Fibroblast of lung (primary cell): ENCODE data around the gene MYNN. TPM values are rescaled to one million over a fixed set of nuclear protein-coding genes. Genes with fewer than 3 reads are reported as not detected.

ENCODE experiments used
- DNase-seq, 2 donors: peaks; one replicate each; pipeline versions ENCODE4 v3.0.0 to v3.0.0-alpha.2; 2010; ENCODE audit warnings: low read depth in 2 of 2
- H2AFZ ChIP-seq: 2 replicates; pipeline ENCODE4 v1.5.1; 2012; ENCODE audit warnings: low read length, control low read depth, inconsistent platforms
- H3K27ac ChIP-seq: 2 replicates; pipeline ENCODE4 v1.5.1; 2011; ENCODE audit warnings: low read length, control low read depth; ENCODE audit not compliant: insufficient read depth
- H3K27me3 ChIP-seq: 2 replicates; pipeline ENCODE4 v1.5.1; 2011; ENCODE audit warnings: mild to moderate bottlenecking, low read length; ENCODE audit not compliant: control insufficient read depth, insufficient read depth
- H3K36me3 ChIP-seq: 2 replicates; pipeline ENCODE4 v1.5.1; 2011; ENCODE audit warnings: low read length; ENCODE audit not compliant: control insufficient read depth, insufficient read depth
- H3K4me1 ChIP-seq: 2 replicates; pipeline ENCODE4 v1.5.1; 2011; ENCODE audit warnings: low read length; ENCODE audit not compliant: control insufficient read depth, insufficient read depth; ENCODE audit errors: extremely low read depth
- H3K4me2 ChIP-seq: 2 replicates; pipeline ENCODE4 v1.5.1; 2011; ENCODE audit warnings: low read length, control low read depth; ENCODE audit not compliant: insufficient read depth; ENCODE audit errors: extremely low read depth
- H3K4me3 ChIP-seq, 4 experiments: fragments of 200-600 bp in 1 of 4; sonication (generic) in 1 of 4; replicated peaks in 1 of 4; 2 replicates each; pipeline ENCODE4 v1.5.1; 2011 to 2016; ENCODE audit warnings: low read length in 4 of 4, low read depth in 3 of 4, mild to moderate bottlenecking in 3 of 4, control low read depth in 2 of 4, inconsistent platforms in 1 of 4, mixed read lengths in 1 of 4; ENCODE audit not compliant: insufficient read depth in 1 of 4; ENCODE audit errors: control extremely low read depth in 1 of 4
- H3K79me2 ChIP-seq: 2 replicates; pipeline ENCODE4 v1.5.1; 2012; ENCODE audit warnings: mild to moderate bottlenecking, low read length, inconsistent platforms; ENCODE audit not compliant: control insufficient read depth, insufficient read depth
- H3K9ac ChIP-seq: 2 replicates; pipeline ENCODE4 v1.5.1; 2011; ENCODE audit warnings: mild to moderate bottlenecking, low read length, control low read depth; ENCODE audit not compliant: insufficient read depth
- H3K9me3 ChIP-seq: 2 replicates; pipeline ENCODE4 v1.5.1; 2012; ENCODE audit warnings: low read depth, low read length; ENCODE audit not compliant: control insufficient read depth, insufficient read depth
- H4K20me1 ChIP-seq: 2 replicates; pipeline ENCODE4 v1.5.1; 2011; ENCODE audit warnings: low read length; ENCODE audit not compliant: control insufficient read depth, insufficient read depth; ENCODE audit errors: extremely low read depth
- EZH2 ChIP-seq: IDR thresholded peaks from 2 replicates; pipeline ENCODE4 v1.5.1; 2012; ENCODE audit warnings: low read length, control low read depth, mild to moderate bottlenecking; ENCODE audit errors: missing control alignments
- polyA plus RNA-seq, 2 donors: library from polyadenylated mRNA; depleted of rRNA in 1 of 2; stranded (reverse) in 1 of 2; unstranded in 1 of 2; fragments of >200 nt; gene quantifications; 2 replicates each; pipeline ENCODE4 v1.2.1, GENCODE V29; 2011 to 2012; ENCODE audit warnings: missing spikeins in 1 of 2
- total RNA-seq: library from RNA; depleted of rRNA; stranded (reverse); fragments of >200 nt; gene quantifications from 2 replicates; pipeline ENCODE4 v1.2.1, GENCODE V29; 2014
- TF ChIP-seq, protein P1 (sequence below), 2 donors: IDR thresholded peaks in 1 of 2; conservative IDR thresholded peaks in 1 of 2; 1 replicate in 1 of 2; 2 replicates in 1 of 2; pipeline ENCODE4 v1.5.1; 2011 to 2012; ENCODE audit warnings: low read length in 2 of 2, control low read depth in 1 of 2, inconsistent platforms in 1 of 2, low read depth in 1 of 2, mild to moderate bottlenecking in 1 of 2

Gene MYNN
- total and polyA plus RNA-seq, 2 donors (not counting 1 experiment from before 2014, with no cell fraction given): 20.0 to 32.7 TPM

DNA sequence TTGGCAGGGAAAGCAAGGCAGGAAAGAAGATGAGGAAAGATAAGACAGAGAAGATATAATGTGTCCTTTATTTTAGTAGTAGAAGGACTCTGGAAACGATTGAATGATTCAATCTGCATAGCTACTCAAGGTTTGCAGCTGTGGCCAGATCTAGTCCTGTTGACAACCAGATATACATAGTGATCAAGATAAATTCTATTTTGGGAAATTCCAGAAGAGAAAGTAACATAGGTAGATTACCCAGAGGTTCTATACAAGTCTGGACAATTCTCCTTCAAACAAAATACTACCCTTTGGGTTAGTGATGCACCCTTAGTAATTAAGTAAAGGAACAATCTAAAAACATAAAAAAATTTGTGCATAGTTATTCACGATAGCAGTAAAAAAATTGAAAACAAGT is 17.7 kb upstream of the MYNN start:
- Histone ChIP-seq H4K20me1 (no peaks in the 10 kb centered on the region), H3K27me3 (no peaks in the 10 kb centered on the region), H3K4me1 (no peaks in the 10 kb centered on the region), H3K9ac (no peak overlapping the region), H3K4me3 (no peak overlapping the region), H3K79me2 (no peaks in the 10 kb centered on the region), H3K27ac (no peak overlapping the region), H3K4me2 (no peak overlapping the region), H2AFZ (no peak overlapping the region), H3K9me3 (no peaks in the 10 kb centered on the region), H3K36me3 (no peaks in the 10 kb centered on the region)
- TF ChIP-seq EZH2: no peak
- TF ChIP-seq, protein P1, sequence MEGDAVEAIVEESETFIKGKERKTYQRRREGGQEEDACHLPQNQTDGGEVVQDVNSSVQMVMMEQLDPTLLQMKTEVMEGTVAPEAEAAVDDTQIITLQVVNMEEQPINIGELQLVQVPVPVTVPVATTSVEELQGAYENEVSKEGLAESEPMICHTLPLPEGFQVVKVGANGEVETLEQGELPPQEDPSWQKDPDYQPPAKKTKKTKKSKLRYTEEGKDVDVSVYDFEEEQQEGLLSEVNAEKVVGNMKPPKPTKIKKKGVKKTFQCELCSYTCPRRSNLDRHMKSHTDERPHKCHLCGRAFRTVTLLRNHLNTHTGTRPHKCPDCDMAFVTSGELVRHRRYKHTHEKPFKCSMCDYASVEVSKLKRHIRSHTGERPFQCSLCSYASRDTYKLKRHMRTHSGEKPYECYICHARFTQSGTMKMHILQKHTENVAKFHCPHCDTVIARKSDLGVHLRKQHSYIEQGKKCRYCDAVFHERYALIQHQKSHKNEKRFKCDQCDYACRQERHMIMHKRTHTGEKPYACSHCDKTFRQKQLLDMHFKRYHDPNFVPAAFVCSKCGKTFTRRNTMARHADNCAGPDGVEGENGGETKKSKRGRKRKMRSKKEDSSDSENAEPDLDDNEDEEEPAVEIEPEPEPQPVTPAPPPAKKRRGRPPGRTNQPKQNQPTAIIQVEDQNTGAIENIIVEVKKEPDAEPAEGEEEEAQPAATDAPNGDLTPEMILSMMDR (conservative IDR thresholded peaks at IDR 0.05 in 1 of 2, IDR thresholded peaks at IDR 0.05 in 1 of 2; ENCODE audit: low read depth in 1 of 2, low read length in 2 of 2): no peak
- no peak for DNase-seq

DNA sequence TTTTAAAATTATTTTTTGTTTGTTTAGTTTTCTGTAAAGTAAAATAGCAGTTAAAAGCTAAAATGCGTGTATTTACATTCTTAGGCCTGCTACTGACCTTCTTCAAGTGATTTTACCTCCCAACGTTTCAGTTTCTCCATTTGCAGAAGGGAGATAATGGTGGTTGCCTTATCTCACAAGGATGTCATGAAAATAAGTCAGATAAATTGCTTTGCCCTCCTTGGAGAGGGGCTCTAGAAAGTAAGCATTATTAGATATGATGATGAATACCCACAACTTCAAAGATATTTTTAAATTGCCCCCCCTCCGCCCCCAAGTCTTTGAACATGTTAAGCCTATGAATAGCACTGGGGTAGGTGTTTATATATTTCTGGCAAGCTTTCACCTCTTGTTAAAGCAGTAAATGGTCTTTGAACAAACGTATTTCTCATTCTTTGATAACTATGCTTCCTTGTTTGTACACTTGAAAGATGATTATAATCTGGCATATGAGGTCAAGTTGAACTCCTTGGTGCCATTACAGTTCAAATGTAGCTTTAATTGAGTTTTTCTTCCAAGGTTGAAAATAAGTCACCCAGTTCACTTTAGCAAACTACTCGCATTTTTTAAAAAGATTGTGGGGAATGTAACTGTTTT is 14.7 kb upstream of the MYNN start:
- Histone ChIP-seq H3K9me3 (no peaks in the 10 kb centered on the region), H3K9ac (no peak overlapping the region), H3K27ac (no peak overlapping the region), H3K4me2 (no peak overlapping the region), H4K20me1 (no peaks in the 10 kb centered on the region), H2AFZ (no peak overlapping the region), H3K79me2 (no peaks in the 10 kb centered on the region), H3K27me3 (no peaks in the 10 kb centered on the region), H3K36me3 (no peaks in the 10 kb centered on the region), H3K4me1 (no peaks in the 10 kb centered on the region), H3K4me3 (no peak overlapping the region)
- no peak for TF ChIP-seq EZH2
- TF ChIP-seq, protein P1 (conservative IDR thresholded peaks at IDR 0.05 in 1 of 2, IDR thresholded peaks at IDR 0.05 in 1 of 2; ENCODE audit: low read depth in 1 of 2, low read length in 2 of 2): no peak
- no peak for DNase-seq

DNA sequence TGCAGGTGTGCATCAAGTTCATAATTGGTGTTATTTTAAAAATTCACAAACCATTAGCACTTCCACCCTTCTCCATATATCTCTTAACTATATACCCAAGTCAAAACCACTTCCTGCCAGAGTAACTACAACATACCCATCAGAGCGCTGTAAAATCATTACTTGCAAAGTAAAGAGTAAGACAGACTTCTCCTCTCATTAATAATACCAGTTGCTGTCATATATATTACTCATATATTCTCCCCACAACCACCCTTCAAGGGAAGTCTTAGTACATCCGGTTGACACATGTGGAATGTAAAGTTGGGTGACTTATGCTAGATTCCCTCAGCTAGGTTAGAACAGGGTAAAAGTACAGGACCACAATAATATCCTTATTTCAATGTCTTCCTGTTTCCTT is 13.9 kb upstream of the MYNN start:
- H3K4me2 ChIP-seq: no peak overlapping the region
- TF ChIP-seq, protein P1 (conservative IDR thresholded peaks at IDR 0.05 in 1 of 2, IDR thresholded peaks at IDR 0.05 in 1 of 2; ENCODE audit: low read depth in 1 of 2, low read length in 2 of 2): no peak
- TF ChIP-seq EZH2: no peak

More for the DNA sequence above, 13.9 kb upstream of the MYNN start:
- H2AFZ ChIP-seq: no peak overlapping the region
- peak; percentile 34 to 78 for DNase-seq
- no peak overlapping the region for H3K27ac ChIP-seq
- no peaks in the 10 kb centered on the region for H3K4me1 ChIP-seq
- no peaks in the 10 kb centered on the region for H3K9me3 ChIP-seq
- H3K9ac ChIP-seq: no peak overlapping the region
- H3K27me3 ChIP-seq: no peaks in the 10 kb centered on the region
- no peaks in the 10 kb centered on the region for H3K79me2 ChIP-seq
- H3K36me3 ChIP-seq: no peaks in the 10 kb centered on the region
- H3K4me3 ChIP-seq: no peak overlapping the region
- no peaks in the 10 kb centered on the region for H4K20me1 ChIP-seq
